ENCODE measurements around the gene OSBP.
"Not testable (repeated sequence)": the region's sequence is repeated elsewhere in the genome, so short reads cannot be mapped to it uniquely, and the experiment has no call there.

OSBP gene

DNA sequence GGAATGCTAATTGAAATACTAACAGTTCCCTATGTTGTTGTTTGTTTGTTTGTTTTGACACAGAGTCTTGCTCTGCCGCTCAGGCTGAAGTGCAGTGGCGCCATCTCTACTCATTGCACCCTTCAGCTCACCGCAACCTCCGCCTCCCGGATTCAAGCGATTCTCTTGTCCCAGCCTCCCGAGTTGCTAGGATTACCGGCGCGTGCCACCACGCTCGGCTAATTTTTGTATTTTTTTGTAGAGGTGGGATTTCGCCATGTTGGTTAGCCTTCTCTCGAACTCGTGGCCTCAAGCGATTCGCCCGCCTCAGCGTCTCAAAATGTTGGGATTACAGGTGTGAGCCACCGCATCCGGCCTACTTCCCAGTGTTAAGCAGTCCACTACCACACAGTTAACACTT lies 62.3 kb downstream of the OSBP start:
- DNase-seq (ENCODE audit: low read depth in 2 of 2): no peak

DNA sequence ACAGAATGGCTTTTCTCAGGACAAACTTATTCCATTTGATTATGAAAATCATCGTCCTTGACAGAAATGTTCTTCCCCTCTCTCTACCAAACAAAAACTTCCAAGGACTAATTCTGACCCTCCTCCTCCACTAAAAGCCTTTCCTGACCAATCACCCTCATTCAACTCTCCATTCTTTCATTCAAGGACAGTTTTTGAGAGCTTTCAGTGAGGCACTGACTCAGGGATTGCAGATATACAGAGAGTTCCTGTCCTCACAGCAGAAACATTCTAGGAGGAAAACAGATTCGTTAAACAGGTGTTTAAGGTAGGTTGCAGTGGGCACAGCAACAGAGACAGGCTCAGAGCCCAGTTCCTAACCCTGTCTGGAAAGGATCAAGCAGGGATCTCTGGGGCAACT lies 62.7 kb downstream of the OSBP start:
- no peak for DNase-seq (ENCODE audit: low read depth in 2 of 2)

DNA sequence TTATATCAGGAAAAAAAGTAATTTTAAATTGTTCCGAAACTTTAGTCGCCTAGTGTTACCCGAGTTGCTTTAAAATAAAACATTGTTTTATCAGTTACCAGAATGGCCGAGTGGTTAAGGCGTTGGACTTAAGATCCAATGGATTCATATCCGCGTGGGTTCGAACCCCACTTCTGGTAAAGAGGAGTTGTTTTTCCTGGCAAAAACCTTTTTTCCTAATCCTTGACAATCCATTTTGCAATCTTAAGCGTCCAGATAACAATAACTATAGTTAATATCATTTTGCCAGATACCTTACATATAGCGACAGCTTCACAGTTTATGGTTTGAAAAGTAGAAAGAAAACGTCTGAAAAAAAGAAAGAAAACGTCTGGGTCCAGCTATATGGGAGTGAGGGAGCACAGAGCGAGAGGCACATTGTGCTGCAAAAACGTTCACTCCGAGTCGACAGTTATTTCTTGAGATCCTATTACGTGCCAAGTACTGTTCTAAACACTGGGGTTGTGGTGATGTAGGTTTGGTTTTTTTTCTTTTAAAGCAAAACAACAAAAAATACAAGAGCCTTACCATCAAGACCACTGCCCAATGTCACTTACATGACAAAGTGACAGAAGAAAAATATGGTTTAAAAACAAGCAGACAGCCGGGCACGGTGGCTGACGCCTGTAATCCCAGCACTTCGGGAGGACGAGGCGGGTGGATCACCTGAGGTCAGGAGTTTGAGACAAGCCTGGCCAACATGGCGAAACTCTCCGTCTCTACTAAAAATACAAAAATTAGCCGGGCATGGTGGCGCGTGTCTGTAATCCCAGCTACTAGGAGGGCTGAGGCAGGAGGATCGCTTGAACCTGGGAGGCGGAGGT lies 63.7 kb downstream of the OSBP start:
- no peak for DNase-seq (ENCODE audit: low read depth in 2 of 2)

DNA sequence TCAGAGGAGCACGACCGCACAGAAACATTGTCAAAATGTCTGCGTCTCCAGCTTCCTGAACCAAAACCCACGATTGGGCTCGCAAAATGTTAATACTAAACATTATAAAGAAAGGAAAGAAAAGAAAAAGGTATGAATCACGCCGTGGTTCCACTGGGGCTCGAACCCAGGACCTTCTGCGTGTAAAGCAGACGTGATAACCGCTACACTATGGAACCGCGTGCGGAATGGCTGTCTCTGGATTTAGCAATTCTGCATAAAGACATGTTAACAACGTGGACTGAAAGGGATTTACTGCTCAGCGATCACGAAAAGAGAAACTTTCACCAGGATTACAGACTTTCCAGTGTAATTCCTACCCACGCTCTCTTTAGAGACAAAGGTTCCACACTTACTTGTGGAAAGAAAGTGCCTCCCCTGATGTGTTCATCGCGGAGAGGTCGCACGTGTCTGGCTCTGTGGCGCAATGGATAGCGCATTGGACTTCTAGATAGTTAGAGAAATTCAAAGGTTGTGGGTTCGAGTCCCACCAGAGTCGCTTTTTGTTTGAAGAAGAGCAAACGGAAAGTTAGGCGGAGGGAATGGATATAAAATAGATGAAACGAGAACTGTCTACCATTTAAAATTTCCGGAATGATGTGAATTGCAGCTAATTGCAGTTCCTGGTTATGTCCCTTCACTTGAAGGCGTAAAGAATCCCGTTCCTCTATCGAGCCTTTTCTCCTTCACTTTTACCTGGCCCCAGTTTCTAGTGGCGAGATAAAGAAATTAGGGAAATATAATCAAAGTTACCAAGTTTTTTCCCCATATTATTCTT lies 64.5 kb downstream of the OSBP start:
- peak; percentile 54 to 57 for DNase-seq (ENCODE audit: low read depth in 2 of 2)

DNA sequence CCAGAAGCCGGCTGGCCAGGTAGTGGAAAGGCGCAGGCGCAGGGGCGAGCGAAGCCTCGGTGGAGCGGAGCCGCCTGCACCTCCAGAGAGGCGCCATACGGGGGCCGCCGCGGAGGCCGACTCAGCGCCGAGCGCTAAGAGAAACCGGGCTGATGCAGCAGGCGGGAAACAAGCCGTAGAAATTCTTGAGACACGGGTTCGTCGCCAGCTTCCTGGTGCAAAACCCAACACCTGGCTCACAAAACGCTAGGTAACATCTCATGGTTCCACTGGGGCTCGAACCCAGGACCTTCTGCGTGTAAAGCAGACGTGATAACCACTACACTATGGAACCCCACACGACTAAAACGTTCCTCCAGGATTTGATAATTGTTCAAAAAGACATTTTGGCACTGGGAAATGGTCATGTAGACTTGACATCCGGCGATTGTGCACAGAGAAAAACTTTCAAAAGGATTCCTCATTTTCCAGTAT lies 65.2 kb downstream of the OSBP start:
- peak; percentile 62 to 80 for DNase-seq (ENCODE audit: low read depth in 2 of 2)

DNA sequence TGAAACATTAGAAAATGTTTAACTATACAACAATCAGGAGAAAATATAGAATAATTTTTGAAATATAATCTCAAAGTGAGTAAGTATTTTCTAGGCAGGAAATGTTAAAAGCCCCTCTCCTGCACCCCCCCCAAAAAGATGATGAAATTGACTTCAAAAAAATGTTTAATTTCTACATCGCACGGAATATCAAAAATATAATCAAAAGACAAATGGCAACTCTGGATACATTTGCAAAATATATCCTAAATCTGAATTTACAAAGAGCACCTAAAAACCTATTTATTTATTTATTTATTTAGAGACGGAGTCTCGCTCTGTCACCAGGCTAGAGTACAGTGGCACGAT lies 67.3 kb downstream of the OSBP start:
- no peak for DNase-seq (ENCODE audit: low read depth in 2 of 2)

DNA sequence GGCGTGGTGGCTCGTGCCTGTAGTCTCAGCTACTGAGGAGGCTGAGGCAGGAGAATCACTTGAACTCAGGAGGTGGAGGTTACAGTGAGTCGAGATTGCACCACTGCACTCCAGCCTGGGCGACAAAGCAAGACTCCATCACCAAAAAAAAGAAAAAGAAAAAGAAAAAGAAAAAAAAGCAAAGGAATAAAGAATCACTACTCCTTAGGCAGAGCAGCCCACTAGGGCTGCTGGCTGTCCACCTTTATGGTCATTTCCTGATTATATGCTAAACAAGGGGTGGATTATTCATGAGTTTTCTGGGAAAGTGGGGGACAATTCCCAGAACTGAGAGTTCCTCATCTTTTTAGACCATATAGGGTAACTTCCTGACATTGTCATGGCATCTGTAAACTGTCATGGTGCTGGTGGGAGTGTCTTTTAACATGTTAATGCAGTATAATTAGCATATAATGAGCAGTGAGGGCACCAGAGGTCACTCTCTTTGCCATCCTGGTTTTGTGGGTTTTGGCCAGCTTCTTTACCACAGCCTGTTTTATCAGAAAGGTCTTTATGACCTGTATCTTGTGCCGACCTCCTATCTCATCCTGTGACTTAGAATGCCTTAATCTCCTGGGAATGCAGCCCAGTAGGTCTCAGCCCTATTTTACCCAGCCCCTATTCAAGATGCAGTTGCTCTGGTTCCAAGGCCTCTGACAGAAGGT lies 67.8 kb downstream of the OSBP start:
- not testable (repeated sequence) for DNase-seq (ENCODE audit: low read depth in 2 of 2)

DNA sequence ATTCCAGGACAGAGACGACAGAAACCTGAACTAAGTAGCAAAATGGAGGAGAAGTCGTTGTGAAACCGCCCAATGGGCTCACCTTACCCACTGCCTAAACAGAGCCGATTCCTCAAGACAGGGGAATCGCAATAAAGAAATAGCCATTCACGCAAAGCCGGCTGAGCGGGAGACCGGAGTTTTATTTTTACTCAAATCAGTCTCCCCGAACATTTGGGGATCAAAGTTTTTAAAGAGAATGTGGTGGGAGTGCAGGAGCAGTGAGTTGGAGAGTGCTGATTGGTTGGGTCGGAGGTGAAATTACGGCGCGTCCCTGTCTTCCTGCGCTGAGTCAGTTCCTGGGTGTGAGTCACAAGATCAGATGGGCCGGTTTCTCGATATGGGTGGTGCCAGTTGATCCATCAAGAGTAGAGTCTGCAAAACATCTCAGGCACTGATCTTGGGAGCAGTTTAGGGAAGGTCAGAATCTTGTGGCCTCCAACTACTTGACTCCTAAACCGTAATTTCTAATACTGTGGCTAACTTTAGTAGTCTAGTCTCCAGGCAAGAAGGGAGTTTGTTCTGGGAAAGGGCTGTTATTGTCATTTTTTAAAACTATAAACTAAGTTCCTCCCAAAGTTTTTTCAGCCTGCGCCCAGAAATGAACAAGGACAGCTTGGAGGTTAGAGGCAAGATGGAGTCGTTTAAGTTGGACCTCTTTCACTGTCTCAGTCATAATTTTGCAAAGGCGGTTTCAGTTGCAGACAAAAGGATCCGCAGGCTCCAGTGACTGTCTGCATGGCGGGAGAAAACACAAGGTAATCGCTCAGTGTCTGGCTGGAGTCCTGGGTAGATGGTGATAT lies 70.2 kb downstream of the OSBP start:
- no peak for DNase-seq (ENCODE audit: low read depth in 2 of 2)

DNA sequence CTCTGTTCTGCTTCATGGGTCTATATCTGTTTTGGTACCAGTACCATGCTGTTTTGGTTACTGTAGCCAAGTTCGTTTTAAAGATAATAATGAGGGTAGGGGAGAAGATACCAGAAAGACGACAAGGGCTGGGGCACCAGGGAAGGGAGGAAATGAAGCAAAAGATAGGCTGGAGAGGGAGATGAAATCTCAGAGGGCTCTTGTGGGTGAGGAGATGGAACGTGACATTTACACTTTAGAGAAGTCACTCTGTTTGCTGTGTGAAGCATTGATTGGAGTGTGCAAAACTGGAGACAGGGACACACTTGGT lies 70.8 kb downstream of the OSBP start:
- no peak for DNase-seq (ENCODE audit: low read depth in 2 of 2)

DNA sequence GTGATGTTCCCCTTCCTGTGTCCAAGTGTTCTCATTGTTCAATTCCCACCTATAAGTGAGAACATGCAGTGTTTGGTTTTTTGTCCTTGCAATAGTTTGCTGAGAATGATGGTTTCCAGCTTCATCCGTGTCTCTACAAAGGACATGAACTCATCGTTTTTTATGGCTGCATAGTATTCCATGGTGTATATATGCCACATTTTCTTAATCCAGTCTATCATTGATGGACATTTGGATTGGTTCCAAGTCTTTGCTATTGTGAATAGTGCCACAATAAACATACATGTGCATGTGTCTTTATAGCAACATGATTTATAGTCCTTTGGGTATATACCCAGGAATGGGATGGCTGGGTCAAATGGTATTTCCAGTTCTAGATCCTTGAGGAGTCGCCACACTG lies 71.9 kb downstream of the OSBP start:
- DNase-seq (ENCODE audit: low read depth in 2 of 2): not testable (repeated sequence)

DNA sequence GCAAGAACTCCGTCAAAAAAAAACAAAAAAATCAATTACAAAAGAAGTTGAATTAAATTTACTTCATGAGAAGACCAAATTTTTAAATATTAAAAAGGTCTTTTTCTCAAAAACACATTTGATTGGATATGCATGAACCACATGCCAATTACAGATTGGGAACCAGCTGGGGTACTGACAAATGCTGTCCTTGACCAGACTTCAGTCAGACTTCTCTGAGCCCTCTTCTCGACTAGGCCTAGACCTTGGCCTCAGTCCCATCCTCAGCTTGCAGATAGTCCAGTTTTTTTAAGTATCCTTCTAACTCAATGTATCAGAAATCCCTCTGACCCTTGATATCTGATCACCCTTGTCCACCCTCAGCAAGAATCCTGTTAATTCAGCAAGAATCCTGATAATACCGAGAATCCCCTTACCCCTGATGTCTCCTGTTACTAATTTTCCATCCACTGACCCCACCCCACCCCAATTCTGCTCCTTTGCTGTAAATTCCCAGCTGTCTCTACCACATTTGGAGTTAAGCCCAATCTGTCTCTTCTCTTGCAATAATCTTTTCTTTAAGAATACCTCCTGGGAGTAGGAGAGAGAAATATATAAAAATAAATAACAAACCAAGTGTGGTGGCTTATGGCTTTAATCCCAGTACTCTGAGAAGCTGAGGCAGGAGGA lies 73.3 kb downstream of the OSBP start:
- DNase-seq (ENCODE audit: low read depth in 2 of 2): no peak

DNA sequence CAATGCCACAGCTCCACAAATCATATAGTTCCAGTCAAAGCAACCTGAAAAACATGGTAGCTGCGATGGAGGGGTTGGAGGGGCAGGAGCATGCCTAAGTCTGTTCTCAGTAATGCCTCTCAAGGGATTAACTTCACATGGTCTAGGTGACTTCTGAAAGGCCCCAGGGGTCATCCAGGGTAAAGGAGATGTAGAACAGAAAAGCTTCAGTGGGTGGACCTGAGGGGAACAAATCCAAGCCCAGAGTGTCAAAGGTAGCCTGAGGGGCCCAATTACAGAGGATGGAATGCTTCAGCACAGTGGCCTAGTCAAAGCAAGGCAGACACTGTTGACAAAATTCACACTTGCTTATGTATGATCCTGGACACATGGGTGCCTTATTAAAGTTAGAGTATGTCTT lies 80.9 kb downstream of the OSBP start:
- no peak for DNase-seq (ENCODE audit: low read depth in 2 of 2)

DNA sequence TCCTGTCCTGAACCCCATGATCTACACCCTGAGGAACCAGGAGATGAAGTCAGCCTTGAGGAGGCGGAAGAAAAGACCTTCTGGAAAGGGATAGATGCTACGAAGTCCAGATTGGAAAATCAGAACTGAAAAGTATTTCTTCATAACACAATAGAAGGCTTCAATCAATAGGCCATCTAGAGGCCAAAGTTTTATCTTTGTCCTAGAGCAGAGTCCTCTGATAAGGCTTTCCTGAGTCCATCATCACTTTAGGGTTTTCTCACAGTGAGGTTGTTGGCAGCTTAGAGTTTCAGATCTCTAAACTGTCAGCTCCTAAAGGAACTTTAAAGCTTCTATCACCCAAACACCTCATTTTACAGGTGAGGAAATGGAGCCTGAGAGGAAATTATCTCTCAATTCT lies 83.0 kb downstream of the OSBP start:
- DNase-seq (ENCODE audit: low read depth in 2 of 2): no peak

DNA sequence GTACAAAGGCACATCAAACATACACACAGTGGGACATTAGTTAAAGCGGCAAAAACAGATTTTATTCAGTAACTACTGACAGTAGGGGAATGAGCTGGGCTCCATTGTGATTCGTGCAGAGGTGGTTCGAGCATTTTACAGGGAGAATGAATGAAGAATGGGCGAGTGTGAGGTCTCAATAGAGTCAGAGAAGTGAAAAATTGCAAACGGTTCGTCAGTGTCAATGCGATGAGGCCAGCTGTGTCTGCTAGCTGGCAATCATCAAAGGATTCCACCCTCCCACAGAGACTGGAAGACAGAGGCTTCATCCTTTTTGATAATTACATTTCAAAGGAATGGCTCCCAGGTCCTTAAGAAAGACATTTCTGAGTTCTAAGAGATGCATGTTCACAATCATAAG lies 86.9 kb downstream of the OSBP start:
- no peak for DNase-seq (ENCODE audit: low read depth in 2 of 2)

Measured in activated CD8-positive, alpha-beta memory T cell treated with anti-CD3 and anti-CD28 coated beads for 4 hours (primary cell).